GM12891 (cell line): Measurements from ENCODE around the gene PDAP1.
A peak's percentile ranks its signal among the peaks of the same experiment; 100 is the strongest.
"Not testable (repeated sequence)": the region's sequence is repeated elsewhere in the genome, so short reads cannot be mapped to it uniquely, and the experiment has no call there.

Experiments
- DNase-seq: peaks from one replicate; pipeline ENCODE4 v3.0.0; 2011; ENCODE audit warnings: low spot score; ENCODE audit not compliant: insufficient read length
- FAIRE-seq: peaks from 2 replicates; lab custom pipeline; 2011; peaks lifted over from hg19 to GRCh38; lab: Jason Lieb, UNC
- PAX5 ChIP-seq: IDR thresholded peaks from 2 replicates; pipeline ENCODE4 v1.6.1; 2011; ENCODE audit warnings: low read length, moderate library complexity, mild to moderate bottlenecking; ENCODE audit not compliant: insufficient read depth, severe bottlenecking
- POLR2A ChIP-seq: IDR thresholded peaks from 2 replicates; pipeline ENCODE4 v1.6.1; 2011; ENCODE audit warnings: low read depth, low read length, control low read depth
- POLR2AphosphoS5 ChIP-seq: IDR thresholded peaks from 2 replicates; pipeline ENCODE4 v1.6.1; 2011; ENCODE audit warnings: low read depth, low read length, control low read depth
- POU2F2 ChIP-seq: IDR thresholded peaks from 2 replicates; pipeline ENCODE4 v1.6.1; 2011; ENCODE audit warnings: low read depth, mild to moderate bottlenecking, control low read depth, low read length, moderate library complexity
- SPI1 ChIP-seq: IDR thresholded peaks from 2 replicates; pipeline ENCODE4 v1.6.1; 2011; ENCODE audit warnings: low read depth, low read length, control low read depth
- TAF1 ChIP-seq: IDR thresholded peaks from 2 replicates; pipeline ENCODE4 v1.6.1; 2011; ENCODE audit warnings: low read depth, low read length, control low read depth

Gene PDAP1

GRCh38 chr7:99371376-99371920 is 36.9 kb downstream of the PDAP1 start:
- TF ChIP-seq SPI1 (no peak), POLR2A (no peak), PAX5 (no peak), TAF1 (no peak), POU2F2 (no peak), POLR2AphosphoS5 (no peak)
- DNase-seq: no peak
- no peak for FAIRE-seq

GRCh38 chr7:99369767-99370391 is 38.5 kb downstream of the PDAP1 start:
- no peak for FAIRE-seq
- TF ChIP-seq POLR2A (no peak), TAF1 (no peak), POLR2AphosphoS5 (no peak), PAX5 (no peak), SPI1 (no peak), POU2F2 (no peak)
- DNase-seq: no peak

GRCh38 chr7:99368750-99369389 is 39.5 kb downstream of the PDAP1 start:
- TF ChIP-seq POU2F2 (no peak), POLR2AphosphoS5 (no peak), PAX5 (no peak), SPI1 (no peak), POLR2A (no peak), TAF1 (no peak)
- DNase-seq (no peak), FAIRE-seq (no peak)

GRCh38 chr7:99366646-99367045 is 41.8 kb downstream of the PDAP1 start:
- no peak for FAIRE-seq
- TF ChIP-seq PAX5 (no peak), POU2F2 (no peak), POLR2A (no peak)
- DNase-seq: no peak

GRCh38 chr7:99365318-99366141 is 42.9 kb downstream of the PDAP1 start:
- FAIRE-seq (no peak), DNase-seq (peak; percentile 61)
- TF ChIP-seq POLR2AphosphoS5 (no peak), POU2F2 (no peak), TAF1 (no peak), POLR2A (no peak), PAX5 (no peak), SPI1 (no peak)

- no peak for DNase-seq
- TF ChIP-seq POLR2A (no peak), POU2F2 (no peak), POLR2AphosphoS5 (no peak), TAF1 (no peak), PAX5 (no peak), SPI1 (no peak)
- no peak for FAIRE-seq
Measured at GRCh38 chr7:99363286-99363685, 45.1 kb downstream of the PDAP1 start.

GRCh38 chr7:99362801-99363200 is 45.6 kb downstream of the PDAP1 start:
- TF ChIP-seq POLR2AphosphoS5 (no peak), SPI1 (no peak), POU2F2 (no peak), POLR2A (no peak), PAX5 (no peak), TAF1 (no peak)
- FAIRE-seq: no peak

GRCh38 chr7:99359465-99360154 is 48.8 kb downstream of the PDAP1 start:
- FAIRE-seq (no peak), DNase-seq (no peak)
- TF ChIP-seq POU2F2: no peak
- no peak for TF ChIP-seq POLR2A
- no peak for TF ChIP-seq TAF1

More at GRCh38 chr7:99362801-99363200, 45.6 kb downstream of the PDAP1 start:
- no peak for DNase-seq

GRCh38 chr7:99358521-99358920 is 49.9 kb downstream of the PDAP1 start:
- not testable (repeated sequence) for FAIRE-seq, DNase-seq
